ENCODE results near the gene CKM. TPM values are rescaled to one million over a fixed set of nuclear protein-coding genes. Genes with fewer than 3 reads are reported as not detected.
"Not testable (repeated sequence)": the region's sequence is repeated elsewhere in the genome, so short reads cannot be mapped to it uniquely, and the experiment has no call there.

The CKM gene
- total RNA-seq, 2 experiments from 2014 or later, result not detected

- DNase-seq, result no peak
Observed at GRCh38 chr19:45347570-45348366, 25.1 kb upstream of the CKM start.

DNA sequence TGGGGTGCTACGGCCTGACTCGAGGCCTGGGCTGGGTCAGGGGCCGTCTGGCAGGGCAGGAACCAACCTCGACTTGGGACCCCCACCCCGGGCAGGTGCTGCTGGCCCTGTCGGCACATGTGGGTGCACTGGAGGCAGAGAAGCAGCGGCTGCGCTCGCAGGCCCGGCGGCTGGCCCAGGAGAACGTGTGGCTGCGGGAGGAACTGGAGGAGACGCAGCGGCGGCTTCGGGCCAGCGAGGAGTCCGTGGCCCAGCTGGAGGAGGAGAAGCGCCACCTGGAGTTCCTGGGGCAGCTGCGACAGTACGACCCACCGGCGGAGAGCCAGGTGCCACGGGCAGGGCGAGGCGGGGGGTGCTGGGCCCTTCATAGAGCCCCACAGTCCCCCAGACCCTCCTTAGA is 23.8 kb upstream of the CKM start:
- Mint-ChIP-seq H3K4me3 (no peak overlapping the region), H3K36me3 (ENCODE audit: low read depth) (peaks cover 2% of the 10 kb centered on the region), H3K27me3 (peaks cover 8% of the 10 kb centered on the region), H3K9me3 (ENCODE audit: low read depth) (no peaks in the 10 kb centered on the region), H3K4me1 (no peaks in the 10 kb centered on the region), H3K27ac (no peak overlapping the region)
- no peak for ATAC-seq
- DNase-seq, result no peak
- intact Hi-C loops (cut with DNase I, micrococcal nuclease), result no loop called here
- ChIA-PET POLR2A (interaction anchor here (0.6 kb wide), 1 partner anchor 585 kb away, joined by 5 read pairs; no protein-coding TSS in a partner anchor), CTCF (no interaction called here)

More at GRCh38 chr19:45347570-45348366, 25.1 kb upstream of the CKM start:
- peaks cover 8% of the 10 kb centered on the region for H3K27me3 Mint-ChIP-seq
- peaks cover 5% of the 10 kb centered on the region for H3K36me3 Mint-ChIP-seq (ENCODE audit: low read depth)
- ChIA-PET CTCF (no interaction called here), POLR2A (no interaction called here)
- no peaks in the 10 kb centered on the region for H3K9me3 Mint-ChIP-seq (ENCODE audit: low read depth)
- intact Hi-C loops (cut with DNase I, micrococcal nuclease), result no loop called here
- H3K27ac Mint-ChIP-seq, result no peak overlapping the region
- ATAC-seq, result no peak
- H3K4me1 Mint-ChIP-seq, result no peaks in the 10 kb centered on the region
- H3K4me3 Mint-ChIP-seq, result no peak overlapping the region

DNA sequence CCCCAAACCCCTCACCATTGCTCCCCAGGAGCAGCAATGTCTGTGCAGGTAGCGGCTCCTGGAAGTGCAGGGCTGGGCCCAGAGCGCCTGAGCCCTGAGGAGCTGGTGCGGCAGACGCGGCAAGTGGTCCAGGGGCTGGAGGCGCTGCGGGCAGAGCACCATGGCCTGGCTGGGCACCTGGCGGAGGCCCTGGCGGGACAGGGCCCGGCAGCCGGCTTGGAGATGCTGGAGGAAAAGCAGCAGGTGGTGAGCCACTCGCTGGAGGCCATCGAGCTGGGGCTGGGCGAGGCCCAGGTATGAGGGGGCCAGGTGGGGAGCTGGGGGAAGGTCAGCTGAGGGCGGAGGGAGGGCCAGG is 22.8 kb upstream of the CKM start:
- Mint-ChIP-seq H3K36me3 (ENCODE audit: low read depth) (peaks cover 2% of the 10 kb centered on the region), H3K27me3 (peaks cover 8% of the 10 kb centered on the region), H3K27ac (no peak overlapping the region), H3K4me3 (no peak overlapping the region), H3K9me3 (ENCODE audit: low read depth) (no peaks in the 10 kb centered on the region), H3K4me1 (no peaks in the 10 kb centered on the region)
- CTCF ChIA-PET, result no interaction called here
- DNase-seq (no peak), ATAC-seq (no peak)
- intact Hi-C loops (cut with DNase I, micrococcal nuclease), result no loop called here
- POLR2A ChIA-PET, result interaction anchor here (0.6 kb wide), 1 partner anchor 236 kb away, joined by 3 read pairs; no protein-coding TSS in a partner anchor

DNA sequence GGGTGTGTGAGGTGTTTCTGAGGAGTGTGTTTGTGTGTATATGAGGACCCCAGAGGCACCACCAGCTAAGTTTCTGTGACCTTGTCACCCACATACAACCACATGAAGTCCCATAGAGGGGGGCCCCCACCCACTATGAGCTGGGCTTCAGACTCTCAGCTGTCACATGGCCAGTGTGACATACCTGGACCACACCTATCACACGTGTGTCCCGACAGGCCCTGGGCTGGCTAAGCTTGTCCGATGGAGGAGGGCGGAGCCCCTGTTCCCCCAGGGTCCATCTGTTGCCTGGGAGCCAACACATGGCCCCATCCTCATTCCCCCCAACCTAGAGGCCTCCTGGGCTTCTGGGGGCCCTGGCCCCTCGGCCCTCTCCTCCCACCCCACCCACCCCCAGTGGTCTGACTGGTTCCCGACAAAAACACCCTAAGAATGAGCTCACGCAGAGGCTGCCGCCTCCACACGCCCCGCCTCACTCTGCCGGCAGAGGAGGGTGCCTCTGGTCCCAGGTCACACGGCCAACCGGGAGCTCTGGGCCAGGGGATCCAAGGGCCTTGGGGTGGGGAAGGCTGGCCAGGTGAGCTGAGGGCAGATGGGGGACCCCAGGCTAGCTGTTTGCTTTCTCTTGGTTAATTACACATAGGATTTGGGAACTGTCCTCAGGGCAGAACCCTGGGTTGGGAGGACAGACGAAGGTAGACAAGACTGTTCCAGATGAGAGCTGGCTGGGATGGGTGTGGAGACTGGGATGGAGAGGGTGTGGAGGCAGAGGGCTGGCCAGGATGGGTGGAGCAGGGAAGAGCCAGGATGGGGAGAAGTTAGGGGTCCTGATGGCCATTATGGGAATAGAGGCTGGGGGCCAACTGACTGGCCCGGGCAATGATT is 22.2 kb upstream of the CKM start:
- DNase-seq, result no peak
- Mint-ChIP-seq H3K4me1 (peaks cover 2% of the 10 kb centered on the region), H3K27ac (no peak overlapping the region), H3K36me3 (ENCODE audit: low read depth) (no peaks in the 10 kb centered on the region), H3K27me3 (peaks cover 12% of the 10 kb centered on the region), H3K4me3 (no peak overlapping the region), H3K9me3 (ENCODE audit: low read depth) (no peaks in the 10 kb centered on the region)
- no peak for ATAC-seq
- ChIA-PET CTCF (interaction anchor here (0.7 kb wide), 1 partner anchor 29 kb away, joined by 3 read pairs; no protein-coding TSS in a partner anchor), POLR2A (interaction anchor here (0.6 kb wide), 1 partner anchor 236 kb away, joined by 3 read pairs; no protein-coding TSS in a partner anchor)
- intact Hi-C loops (cut with DNase I, micrococcal nuclease), result no loop called here

DNA sequence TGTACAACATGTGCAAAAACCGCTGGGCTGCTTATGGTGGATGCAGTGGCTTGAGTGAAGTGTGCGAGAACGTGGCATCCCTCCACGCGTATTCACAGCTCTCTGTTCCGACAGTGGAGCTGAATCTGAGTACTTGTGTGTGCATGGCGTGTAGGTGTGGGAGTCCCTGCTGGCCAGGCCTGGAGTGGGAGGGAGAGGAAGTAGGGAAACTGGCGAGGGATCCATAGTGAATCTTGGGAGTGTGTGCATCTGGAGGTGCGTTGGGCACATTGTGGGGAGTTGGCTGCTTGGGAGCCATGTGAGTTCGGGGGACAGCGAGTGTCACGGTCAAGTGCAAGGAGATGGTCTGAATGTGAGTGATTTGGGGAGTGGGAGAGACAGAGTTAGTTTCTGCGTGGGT is 20.2 kb upstream of the CKM start:
- ChIA-PET POLR2A (no interaction called here), CTCF (interaction anchor here (1.1 kb wide), 1 partner anchor 93 kb away, joined by 4 read pairs; no protein-coding TSS in a partner anchor)
- intact Hi-C loops (cut with DNase I, micrococcal nuclease), result no loop called here
- H3K27ac Mint-ChIP-seq, result no peak overlapping the region
- peaks cover 16% of the 10 kb centered on the region for H3K27me3 Mint-ChIP-seq
- H3K9me3 Mint-ChIP-seq (ENCODE audit: low read depth), result no peaks in the 10 kb centered on the region
- H3K4me3 Mint-ChIP-seq, result no peak overlapping the region
- DNase-seq, result no peak
- H3K4me1 Mint-ChIP-seq, result peaks cover 6% of the 10 kb centered on the region
- no peak for ATAC-seq
- H3K36me3 Mint-ChIP-seq (ENCODE audit: low read depth), result no peaks in the 10 kb centered on the region

DNA sequence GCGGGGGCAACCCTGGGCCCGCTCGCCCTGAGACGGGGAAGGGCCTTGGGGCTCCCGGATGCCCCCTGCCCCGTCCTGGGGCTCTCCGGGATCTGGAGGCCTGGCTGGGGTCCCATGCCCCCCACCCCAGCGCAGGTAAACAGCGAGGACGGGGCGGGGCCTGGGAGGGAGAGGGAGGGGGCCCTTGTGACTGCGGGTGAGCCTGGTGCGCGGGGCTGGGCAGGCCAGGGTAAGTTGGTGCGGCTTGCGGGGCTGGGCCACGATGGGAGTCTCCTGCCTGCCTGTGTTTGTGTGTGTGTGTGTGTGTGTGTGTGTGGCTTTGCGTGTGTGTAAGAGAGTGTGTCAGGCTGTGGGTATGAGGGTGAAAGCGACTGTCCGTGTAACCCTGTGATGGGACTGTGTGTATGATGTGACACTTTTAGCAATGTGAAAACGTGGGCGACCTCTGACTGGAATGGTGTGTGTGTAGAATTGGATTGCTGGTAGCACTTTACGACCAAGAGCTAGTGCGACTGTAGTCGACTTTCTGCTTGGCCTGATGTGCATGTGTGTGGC is 18.3 kb upstream of the CKM start:
- DNase-seq (peak; percentile 29), ATAC-seq (peak; percentile 30)
- POLR2A ChIA-PET, result interaction anchor here (0.5 to 0.6 kb wide), 2 partner anchors 25 to 1619 kb away, joined by 3 to 4 read pairs; no protein-coding TSS in a partner anchor
- H3K27ac Mint-ChIP-seq, result no peak overlapping the region
- no peak overlapping the region for H3K4me3 Mint-ChIP-seq
- CTCF ChIA-PET, result no interaction called here
- H3K27me3 Mint-ChIP-seq, result peaks cover 18% of the 10 kb centered on the region
- H3K36me3 Mint-ChIP-seq (ENCODE audit: low read depth), result no peaks in the 10 kb centered on the region
- H3K9me3 Mint-ChIP-seq (ENCODE audit: low read depth), result no peaks in the 10 kb centered on the region
- intact Hi-C loops (cut with DNase I, micrococcal nuclease), result loop anchor here in 1 of 2 experiments (1.0 kb wide), 1 partner anchor 29 kb away; the partner anchor contains the start of gene ERCC2
- peaks cover 6% of the 10 kb centered on the region for H3K4me1 Mint-ChIP-seq

GRCh38 chr19:45340232-45340898 is 17.7 kb upstream of the CKM start, which contains the start of gene KLC3:
KLC3 (plus strand) TSS chr19:45340750; CDS start chr19:45345542, 4,792 bp downstream.
- H3K4me1 Mint-ChIP-seq, result peaks cover 6% of the 10 kb centered on the region
- DNase-seq, result peak; percentile 65
- intact Hi-C loops (cut with DNase I, micrococcal nuclease), result loop anchor here in 1 of 2 experiments (1.0 kb wide), 1 partner anchor 30 kb away; the partner anchor contains the start of gene ERCC2
- peaks cover 18% of the 10 kb centered on the region for H3K27me3 Mint-ChIP-seq
- H3K4me3 Mint-ChIP-seq, result peak within 1 kb of the TSS; percentile 25
- H3K9me3 Mint-ChIP-seq (ENCODE audit: low read depth), result no peaks in the 10 kb centered on the region
- no peaks in the 10 kb centered on the region for H3K36me3 Mint-ChIP-seq (ENCODE audit: low read depth)
- ChIA-PET POLR2A (interaction anchor here (0.6 kb wide), 1 partner anchor 326 kb away, joined by 7 read pairs; no protein-coding TSS in a partner anchor), CTCF (interaction anchor here (1.8 to 2.8 kb wide), 2 partner anchors 91 to 616 kb away, joined by 4 to 13 read pairs; no protein-coding TSS in a partner anchor)
- peak; percentile 29 for ATAC-seq
- H3K27ac Mint-ChIP-seq, result no peak within 1 kb of the TSS

- DNase-seq, result no peak
- Mint-ChIP-seq H3K36me3 (ENCODE audit: low read depth) (no peaks in the 10 kb centered on the region), H3K9me3 (ENCODE audit: low read depth) (no peaks in the 10 kb centered on the region), H3K4me1 (peaks cover 6% of the 10 kb centered on the region), H3K27me3 (peaks cover 15% of the 10 kb centered on the region), H3K4me3 (no peak overlapping the region), H3K27ac (no peak overlapping the region)
- ChIA-PET POLR2A (no interaction called here), CTCF (interaction anchor here (0.7 to 2.8 kb wide), 12 partner anchors 10 to 616 kb away, joined by 3 to 13 read pairs (median 3); no protein-coding TSS in a partner anchor)
- intact Hi-C loops (cut with DNase I, micrococcal nuclease), result loop anchor here (1.0 to 5.0 kb wide), 4 partner anchors 31 to 437 kb away; partner anchors contain the start of genes ERCC2 (in 1 of the 2) and MARK4 (in 1 of the 2)
- no peak for ATAC-seq
Observed at GRCh38 chr19:45339629-45340028, 17.0 kb upstream of the CKM start.

GRCh38 chr19:45336696-45337251 is 14.1 kb upstream of the CKM start:
- DNase-seq (no peak), ATAC-seq (no peak)
- H3K27me3 Mint-ChIP-seq, result peaks cover 10% of the 10 kb centered on the region
- H3K36me3 Mint-ChIP-seq (ENCODE audit: low read depth), result no peaks in the 10 kb centered on the region
- ChIA-PET CTCF (interaction anchor here (0.6 to 1.9 kb wide), 2 partner anchors 149 to 158 kb away, joined by 3 to 5 read pairs; partner anchors contain the start of genes BLOC1S3 and TRAPPC6A), POLR2A (no interaction called here)
- no peak overlapping the region for H3K27ac Mint-ChIP-seq
- no peak overlapping the region for H3K4me3 Mint-ChIP-seq
- H3K4me1 Mint-ChIP-seq, result peaks cover 6% of the 10 kb centered on the region
- H3K9me3 Mint-ChIP-seq (ENCODE audit: low read depth), result no peaks in the 10 kb centered on the region
- intact Hi-C loops (cut with DNase I, micrococcal nuclease), result loop anchor here (5.0 kb wide), 2 partner anchors 84 to 434 kb away; partner anchors contain the start of gene MARK4 (in 1 of the 2)

GRCh38 chr19:45334881-45335280 is 12.2 kb upstream of the CKM start:
- intact Hi-C loops (cut with DNase I, micrococcal nuclease), result loop anchor here (5.0 kb wide), 2 partner anchors 83 to 433 kb away; partner anchors contain the start of gene MARK4 (in 1 of the 2)
- H3K36me3 Mint-ChIP-seq (ENCODE audit: low read depth); POLR2A ChIA-PET; H3K9me3 Mint-ChIP-seq (ENCODE audit: low read depth); H3K4me3 Mint-ChIP-seq; H3K4me1 Mint-ChIP-seq; H3K27me3 Mint-ChIP-seq; ATAC-seq; H3K27ac Mint-ChIP-seq; DNase-seq: not testable (repeated sequence)
- CTCF ChIA-PET, result interaction anchor here (0.6 to 1.1 kb wide), 3 partner anchors 33 to 1061 kb away, joined by 3 read pairs; no protein-coding TSS in a partner anchor

Data from activated CD4-positive, alpha-beta T cell treated with anti-CD3 and anti-CD28 coated beads for 36 hours (primary cell).